Left ventricle myocardium superior (tissue), 1 donor: ENCODE measurements around the gene LSM3. TPM values are rescaled to one million over a fixed set of nuclear protein-coding genes. Genes with fewer than 3 reads are reported as not detected.

ENCODE experiments used
- ATAC-seq: fragments of 200-7000 bp; cut with Tn5 transposase; one replicate; pipeline ENCODE4 v1.9.1; 2020; ENCODE audit warnings: mild to moderate bottlenecking, moderate library complexity
- DNase-seq: peaks from one replicate; pipeline ENCODE4 v3.0.0-alpha.2; 2020
- intact Hi-C: fragments of 100-400 bp; cut with micrococcal nuclease; formaldehyde crosslinking; loops from one replicate; pipeline ENCODE4 v1.11.0; 2022
- total RNA-seq: library from RNA; stranded (reverse); fragmentation: NEBNext Ultra II Directional; extraction: Animal tissue kit (Norgen Biotek cat#: 25700); gene quantifications from one replicate; pipeline ENCODE4 v1.2.1, GENCODE V29; 2021
- donor health status: DM: no; HTN: yes; CAD: no; lungs with severe emphysema.

Gene LSM3
- total RNA-seq, 1 donor from 2014 or later, result 15.7 TPM

DNA sequence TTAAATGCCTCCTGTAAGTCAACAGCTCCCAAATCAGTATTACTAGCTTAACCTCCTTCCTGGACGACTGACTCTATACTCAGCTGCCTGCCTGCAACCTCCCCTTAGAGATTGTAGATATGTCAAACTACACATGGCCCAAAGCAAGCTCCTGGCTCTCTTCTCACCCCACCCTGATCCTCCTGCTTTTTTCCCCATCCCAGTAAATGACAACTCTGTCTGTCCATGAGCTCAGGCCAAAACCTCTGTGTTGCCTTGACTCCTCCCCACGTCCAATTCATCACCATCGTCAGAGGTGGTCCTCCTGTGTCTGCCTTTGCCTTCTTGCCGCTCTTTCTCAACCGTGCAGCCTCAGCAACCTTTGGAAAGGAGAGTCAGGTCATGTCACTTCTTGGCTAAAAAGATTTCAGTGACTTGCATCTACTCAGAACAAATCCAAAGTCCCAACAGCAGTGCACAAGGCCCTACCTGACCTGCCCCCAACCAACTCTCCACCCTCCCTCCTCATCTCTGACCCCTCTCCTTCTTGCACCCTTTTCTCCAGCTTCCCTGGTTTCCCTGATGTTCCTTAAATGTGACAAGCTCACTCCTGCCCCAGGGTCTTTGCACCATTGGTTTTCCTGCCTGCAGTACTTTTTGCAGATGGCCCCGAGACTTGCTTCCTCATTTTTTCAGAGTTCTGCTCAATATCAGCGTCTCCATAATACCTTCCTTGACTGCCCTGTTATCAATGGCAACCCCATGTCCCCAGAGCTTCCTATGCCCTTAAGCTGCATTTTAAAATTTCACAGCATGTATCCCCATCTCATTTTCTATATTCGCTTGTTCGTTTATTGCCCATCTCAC, 52.8 kb downstream of the LSM3 start:
- intact Hi-C loops, result no loop called here
- no peak for ATAC-seq
- DNase-seq, result no peak

DNA sequence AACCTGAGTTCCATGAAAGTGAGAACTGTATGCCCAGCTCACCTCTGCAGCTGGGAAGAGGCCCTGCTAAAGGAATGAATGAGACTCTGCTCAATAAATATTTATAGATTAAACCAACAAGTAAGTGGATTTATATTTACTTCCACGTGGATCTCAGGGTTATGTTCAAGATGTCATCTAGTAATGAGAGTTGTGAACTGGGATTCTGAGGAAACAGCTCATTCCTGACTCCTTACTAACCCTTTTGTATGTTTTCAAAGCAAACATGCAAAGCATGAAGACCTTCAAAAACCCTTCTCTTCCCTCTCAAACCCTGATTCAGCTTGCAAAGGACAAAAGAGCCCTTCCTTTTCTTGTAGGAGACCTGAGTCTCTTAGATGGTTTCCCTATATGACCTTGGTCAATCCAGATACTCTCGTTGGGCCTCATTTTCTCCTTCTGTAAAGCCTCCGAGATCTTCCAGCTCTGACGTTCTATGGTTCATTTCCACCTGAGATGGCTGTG, 53.4 kb downstream of the LSM3 start:
- intact Hi-C loops, result no loop called here
- ATAC-seq (no peak), DNase-seq (no peak)

DNA sequence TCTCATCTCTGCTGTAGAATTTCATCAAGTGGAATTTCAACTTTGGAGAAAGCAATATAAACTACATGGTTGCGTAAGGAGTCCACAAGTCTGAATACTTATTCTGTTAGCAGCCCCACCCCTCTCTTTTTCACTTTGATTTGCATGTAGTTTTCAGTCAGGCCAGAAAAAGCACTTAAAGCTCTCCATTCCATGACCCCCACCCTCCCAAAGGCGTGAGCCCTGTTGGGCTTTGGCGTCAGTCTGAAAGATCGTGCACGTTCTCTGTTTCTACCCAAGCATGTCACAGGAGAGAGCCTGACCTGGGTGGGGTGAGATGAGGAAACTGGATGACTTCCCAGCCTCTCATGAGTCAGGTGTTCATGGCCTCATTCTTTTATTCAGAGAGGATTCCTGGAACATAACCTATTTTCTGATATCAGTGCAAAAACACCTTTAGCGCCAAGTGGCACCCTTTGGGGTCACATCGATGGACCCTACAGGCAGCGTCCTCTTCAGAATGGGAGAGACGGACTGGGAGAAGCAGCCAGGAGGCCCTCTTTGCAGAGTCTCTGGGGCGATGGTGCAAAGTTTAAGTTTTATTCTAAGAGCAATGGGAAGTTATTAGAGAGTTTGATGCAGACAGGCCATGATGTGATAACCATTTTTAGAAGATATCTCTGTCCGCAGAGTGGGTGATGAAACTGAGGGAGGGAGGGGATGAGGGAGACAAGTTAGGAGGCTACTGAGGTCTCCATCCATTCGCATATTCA, 55.8 kb downstream of the LSM3 start:
- ATAC-seq (peak; percentile 21), DNase-seq (no peak)
- intact Hi-C loops, result no loop called here

DNA sequence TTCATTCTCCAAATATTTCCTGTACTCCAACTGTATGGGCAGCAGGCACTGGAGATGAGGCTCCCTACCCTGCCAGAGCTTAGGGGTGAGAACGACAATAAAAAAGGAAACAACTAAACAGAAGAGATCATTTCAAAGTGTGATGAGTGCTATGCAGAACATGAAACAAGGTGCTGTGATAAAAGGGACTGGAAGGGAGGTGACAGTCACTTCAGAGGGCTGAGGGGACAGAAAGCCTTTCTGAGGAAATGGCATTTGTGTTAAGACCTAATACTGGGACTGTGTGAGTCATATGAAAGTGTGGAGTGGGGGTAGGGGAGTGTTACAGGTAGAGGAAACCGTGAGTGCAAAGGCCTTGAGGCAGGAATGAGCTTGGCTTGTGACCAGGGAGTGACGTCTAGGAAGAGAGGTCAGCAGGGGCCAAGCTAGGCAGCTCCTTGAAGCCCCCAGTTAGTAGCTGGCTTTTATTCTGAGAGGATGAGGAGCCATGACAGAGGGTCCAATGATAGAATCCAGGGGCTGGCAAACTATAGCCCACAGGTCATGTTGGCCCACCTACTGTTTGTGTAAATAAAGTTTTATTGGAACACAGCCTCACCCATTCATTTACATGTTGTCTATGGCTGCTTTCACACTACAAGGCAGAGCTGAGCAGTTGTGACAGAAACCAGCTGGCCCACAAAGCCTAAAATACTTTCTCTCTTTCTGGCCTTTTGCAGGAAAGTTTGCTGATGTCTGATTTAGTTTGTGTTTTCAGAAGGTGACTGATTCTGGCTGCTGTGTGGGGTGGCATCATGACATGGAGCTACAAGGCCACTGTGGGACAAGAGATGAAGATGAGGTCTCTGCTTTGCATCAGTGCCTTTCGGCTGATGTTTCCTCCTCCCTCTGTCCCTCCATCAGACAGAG, 56.6 kb downstream of the LSM3 start:
- intact Hi-C loops, result no loop called here
- ATAC-seq, result no peak
- no peak for DNase-seq

DNA sequence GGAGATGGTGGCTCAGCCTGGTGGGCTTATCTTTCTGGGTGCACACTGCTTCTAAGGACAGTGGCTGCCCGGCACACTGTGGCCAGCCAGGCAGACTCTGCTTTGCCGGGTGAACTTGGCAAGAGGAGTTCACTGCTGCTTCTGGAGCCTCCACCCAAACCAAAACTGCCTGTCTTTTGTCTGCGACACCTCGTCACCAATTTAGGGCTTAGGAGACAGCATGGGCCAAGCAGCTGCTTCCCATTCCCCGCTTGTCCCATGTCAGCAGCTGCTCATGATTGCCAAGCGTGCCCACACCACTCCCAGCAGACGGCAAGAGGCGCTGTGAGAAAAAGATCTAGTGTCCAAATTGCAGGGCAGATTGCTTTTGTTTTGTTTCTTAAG, 57.3 kb downstream of the LSM3 start:
- DNase-seq (peak; percentile 83), ATAC-seq (peak; percentile 74)
- intact Hi-C loops, result no loop called here

DNA sequence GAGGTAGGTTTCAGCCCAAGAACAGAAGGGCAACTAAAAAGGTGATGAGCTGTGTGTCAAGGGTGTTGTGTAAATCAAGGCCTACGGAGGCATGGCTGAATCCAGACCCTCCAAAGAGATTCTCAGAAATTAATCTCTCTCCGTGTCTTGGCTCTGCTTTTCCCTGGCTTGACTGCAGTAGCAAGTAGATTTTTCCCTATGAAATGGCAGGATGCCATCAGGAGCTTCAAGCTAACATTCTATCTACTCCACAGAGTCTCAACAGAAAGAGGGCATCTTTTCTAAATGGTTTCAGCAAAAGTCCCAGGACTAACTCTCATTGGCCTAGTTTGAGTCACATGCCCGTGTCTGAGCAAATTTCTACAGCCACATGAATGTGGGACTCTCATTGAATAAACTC, 58.3 kb downstream of the LSM3 start:
- ATAC-seq (no peak), DNase-seq (no peak)
- intact Hi-C loops, result no loop called here

DNA sequence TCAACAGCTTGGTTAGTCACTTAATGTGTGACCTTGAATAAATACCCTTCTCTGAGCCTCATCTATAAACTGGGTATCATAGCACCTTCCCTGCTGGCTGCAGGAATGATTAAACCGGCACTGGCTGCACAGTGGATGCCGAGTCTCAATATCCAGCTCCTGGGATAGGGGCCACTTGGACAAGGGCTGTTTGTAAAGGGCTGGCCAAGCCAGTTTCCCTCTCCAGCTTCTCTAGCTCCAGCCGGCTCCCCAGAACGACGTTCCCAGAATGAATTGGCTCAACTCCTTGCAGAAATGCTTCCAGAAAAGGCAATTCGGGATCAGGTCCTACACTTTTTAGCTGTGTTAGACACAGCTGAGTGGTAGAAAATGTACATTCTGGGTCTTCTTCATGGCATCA, 58.8 kb downstream of the LSM3 start:
- intact Hi-C loops, result no loop called here
- DNase-seq (peak; percentile 54), ATAC-seq (peak; percentile 11)

DNA sequence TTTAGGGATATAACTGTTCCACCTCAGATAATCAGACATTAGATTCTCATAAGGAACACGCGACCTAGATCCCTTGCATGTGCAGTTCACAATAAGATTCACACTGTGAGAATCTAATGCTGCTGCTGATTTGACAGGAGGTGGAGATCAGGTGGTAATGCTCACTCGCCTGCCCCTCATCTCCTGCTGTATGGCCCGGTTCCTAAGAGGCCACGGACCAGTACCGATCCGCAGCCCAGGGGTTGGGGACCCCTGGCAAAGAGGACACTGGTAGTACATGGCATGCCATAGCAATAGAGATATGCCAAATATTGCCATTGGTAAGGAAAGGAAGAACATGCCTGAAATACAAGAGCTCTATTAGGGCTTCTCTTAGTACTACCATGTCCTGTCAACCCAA, 59.7 kb downstream of the LSM3 start:
- ATAC-seq (no peak), DNase-seq (no peak)
- intact Hi-C loops, result no loop called here

DNA sequence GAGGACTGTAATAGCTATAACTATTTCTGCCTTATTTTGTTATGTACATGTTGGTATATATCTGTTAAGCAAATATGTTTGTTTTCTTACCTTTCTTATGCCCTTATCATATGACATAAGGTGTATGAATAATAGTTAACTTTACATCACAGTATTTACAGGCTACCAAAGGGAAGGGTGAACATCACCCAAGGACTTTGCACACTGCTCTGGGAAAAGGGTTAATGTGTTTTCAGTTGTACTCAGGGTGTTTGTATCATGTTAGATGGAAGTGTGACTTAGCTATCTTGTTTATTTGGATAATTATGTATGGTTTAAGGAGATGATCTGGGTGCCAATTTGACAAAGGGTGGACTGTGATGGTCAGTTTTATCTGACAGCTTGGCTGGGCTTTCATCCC, 60.3 kb downstream of the LSM3 start:
- ATAC-seq (no peak), DNase-seq (no peak)
- intact Hi-C loops, result no loop called here

DNA sequence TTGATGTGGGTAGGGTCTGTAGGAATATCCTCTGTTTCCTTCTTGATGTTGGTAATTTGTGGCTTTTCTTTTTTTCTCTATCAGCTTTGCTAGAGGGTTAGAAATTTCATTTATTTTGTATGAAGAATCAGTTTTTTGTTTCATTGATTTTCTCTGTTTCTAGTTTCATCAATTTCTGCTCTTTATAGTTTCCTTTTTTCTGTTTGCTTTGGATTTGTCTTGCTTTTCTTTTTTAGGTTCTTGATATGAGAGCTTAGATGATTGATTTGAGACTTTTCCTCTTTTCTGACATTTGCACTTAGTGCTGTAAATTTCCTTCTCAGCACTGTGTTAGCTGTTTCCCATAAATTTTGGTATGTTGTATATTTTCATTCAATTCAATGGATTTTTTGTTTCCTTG, 61.3 kb downstream of the LSM3 start:
- no peak for DNase-seq
- ATAC-seq, result no peak
- intact Hi-C loops, result no loop called here

DNA sequence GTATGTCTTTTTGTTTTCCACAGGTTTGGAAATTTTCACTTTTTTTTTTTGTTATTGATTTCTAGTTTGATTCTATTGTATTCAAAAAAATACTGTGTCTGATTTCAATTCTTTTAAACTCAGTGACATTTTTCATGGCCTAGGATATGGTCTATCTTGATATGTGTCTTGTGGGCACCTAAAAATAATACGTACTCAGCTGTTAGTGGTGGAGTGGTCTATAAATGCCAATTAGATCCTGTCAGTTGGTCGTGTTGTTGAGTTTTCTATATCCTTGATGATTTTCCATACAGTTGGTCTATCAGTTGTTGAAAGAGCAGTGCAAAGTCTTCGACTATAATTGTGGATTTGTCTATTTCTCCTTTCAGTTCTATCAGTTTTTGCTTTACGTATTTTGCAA, 61.7 kb downstream of the LSM3 start:
- DNase-seq (no peak), ATAC-seq (no peak)
- intact Hi-C loops, result no loop called here

DNA sequence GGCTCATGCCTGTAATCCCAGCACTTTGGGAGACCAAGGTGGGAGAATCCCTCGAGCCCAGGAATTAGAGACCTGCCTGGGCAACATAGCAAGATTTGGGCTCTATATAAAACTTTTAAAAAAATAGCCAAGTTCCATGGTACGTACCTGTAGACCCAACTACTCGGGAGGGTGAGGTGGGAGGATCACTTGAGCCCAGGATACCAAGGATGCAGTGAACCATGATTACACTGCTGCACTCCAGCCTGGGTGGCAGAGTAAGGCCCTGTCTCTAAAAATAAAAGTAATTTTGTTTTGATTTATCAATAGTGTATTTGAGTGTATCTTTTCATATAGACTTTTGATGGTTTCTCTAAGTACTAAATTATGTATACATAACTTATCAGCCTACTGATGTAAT, 63.1 kb downstream of the LSM3 start:
- ATAC-seq (no peak), DNase-seq (no peak)
- intact Hi-C loops, result no loop called here

DNA sequence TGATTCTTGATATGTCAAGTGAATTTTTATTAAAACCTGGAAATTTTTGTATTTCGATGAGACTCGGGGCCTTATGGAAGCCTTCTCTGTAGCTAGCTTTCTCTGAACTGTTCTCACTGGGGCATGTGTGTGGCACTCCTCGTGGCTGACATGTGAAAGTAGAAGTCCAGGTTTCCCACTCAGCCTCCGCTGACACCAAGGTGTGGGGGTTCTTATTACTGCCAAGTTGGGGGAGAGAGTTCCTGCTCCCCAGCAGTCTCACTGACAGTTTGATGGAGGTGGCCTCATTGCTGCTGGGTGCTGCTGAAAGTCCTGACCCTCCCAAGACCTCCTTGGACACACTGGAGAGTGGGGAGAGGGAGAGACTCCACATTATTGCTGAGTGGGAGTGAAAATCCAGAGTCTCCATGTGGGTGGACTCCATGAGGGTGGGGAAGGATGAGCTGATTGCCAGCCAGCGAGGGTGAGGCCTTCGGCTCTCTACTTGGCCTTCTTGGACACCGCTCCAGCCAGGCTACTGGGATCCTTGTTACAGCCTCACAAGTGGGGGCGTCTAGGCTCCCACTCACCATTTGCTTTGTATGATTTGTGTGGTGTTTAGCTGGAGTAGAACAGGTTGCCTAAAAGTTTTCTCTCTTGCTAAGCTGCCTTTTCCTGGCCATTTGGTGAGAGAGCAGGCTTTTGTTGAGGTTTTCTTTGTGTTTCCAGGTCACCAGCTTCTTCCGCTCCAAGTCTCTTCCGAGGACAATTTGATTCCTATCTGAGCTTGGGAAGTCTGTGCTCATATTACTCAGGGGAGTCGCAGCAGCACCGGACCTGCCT, 64.1 kb downstream of the LSM3 start:
- ATAC-seq, result no peak
- DNase-seq, result no peak
- intact Hi-C loops, result no loop called here

DNA sequence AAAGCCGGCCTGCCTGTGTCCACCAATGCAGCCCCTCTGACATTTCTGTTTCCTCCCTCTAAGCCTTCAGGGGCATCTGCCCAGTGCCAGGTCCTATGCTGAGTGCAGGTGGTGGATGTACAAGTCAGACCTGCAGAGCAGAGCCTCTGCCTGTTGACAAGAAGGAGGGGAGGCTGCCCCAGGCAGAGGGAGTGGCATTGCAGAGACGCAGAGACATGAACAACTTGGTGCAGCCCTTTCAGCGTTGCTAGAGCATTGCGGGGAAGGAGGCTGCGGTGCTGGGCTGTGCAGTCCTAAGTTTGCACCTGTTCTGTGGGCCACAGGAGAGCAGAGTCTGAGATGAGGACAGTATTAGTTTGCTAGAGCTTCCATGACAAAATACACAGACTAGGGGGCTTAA, 65.2 kb downstream of the LSM3 start:
- ATAC-seq, result no peak
- no peak for DNase-seq

DNA sequence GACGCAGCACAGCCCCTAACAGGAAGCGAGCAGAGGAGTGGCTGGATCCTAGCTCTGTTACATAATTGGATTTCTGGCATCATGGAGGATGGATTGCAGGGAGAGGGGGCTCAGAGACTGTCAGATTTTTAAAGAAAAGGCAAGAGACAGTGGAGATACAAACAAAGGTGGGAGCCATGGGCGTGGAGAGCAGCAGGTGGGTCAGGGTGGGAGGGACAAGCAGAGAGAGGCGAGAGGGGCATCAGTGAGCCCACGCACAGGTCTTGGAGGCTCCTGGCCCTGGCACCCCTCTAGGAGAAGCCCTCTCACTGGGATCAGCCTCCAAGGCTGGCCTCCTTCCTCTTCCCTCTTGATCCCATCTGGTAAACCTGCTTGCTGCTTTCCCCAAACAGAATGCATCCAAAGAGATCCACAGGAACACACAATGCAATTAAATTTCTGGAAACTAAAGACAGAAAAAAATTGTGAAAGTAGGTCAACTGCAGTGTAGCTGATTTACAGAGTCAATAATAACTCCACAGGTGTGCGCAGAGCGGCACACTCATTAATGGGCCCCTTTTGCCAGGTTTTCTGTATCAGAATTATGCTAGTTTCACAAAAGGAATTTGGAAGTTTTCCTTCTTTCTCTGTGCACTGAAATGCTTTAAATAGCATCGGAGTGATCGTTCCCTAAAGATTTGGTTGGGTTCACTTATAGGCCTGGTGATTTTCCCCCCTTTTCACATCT, 66.1 kb downstream of the LSM3 start:
- intact Hi-C loops, result no loop called here
- DNase-seq (no peak), ATAC-seq (no peak)

More for the DNA sequence above, 65.2 kb downstream of the LSM3 start:
- intact Hi-C loops, result no loop called here

DNA sequence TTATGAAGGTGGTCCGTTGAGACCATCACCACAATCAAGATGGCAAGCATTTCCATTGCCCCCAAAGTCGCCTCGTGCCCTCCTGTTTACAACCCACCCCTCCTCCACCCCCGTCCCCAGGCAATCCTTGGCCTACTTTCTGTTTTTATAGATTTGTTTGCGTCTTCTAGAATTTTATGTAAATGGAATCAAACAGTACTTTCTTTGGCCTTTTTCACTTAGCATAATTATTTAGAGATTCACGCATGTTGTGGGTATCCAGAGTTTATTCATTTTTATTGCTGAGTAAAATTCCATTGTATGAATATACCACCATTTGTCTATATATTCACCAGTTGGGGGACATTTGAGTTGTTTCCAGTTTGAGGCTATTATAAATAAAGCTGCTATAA, 66.6 kb downstream of the LSM3 start:
- no peak for ATAC-seq
- no peak for DNase-seq
- intact Hi-C loops, result no loop called here

DNA sequence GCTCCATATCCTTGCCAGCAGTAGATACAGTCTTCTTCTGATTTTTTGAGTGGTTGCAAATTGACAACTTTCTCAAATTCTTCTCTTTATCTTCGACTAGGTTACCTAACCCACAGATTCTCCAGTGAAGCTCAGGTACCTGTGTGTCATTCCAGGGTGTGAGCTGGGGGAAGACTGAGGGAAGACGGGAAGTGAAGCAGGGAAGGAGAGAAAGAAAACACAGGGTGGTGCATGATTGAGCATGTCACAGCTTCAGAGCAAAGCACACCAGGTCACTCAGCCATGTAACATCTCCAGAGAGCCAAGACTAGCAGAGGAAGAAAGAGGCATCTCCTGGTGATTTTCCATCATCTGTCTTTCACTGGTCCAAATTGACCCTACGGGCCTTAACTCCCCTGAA, 67.2 kb downstream of the LSM3 start:
- intact Hi-C loops, result no loop called here
- ATAC-seq, result no peak

DNA sequence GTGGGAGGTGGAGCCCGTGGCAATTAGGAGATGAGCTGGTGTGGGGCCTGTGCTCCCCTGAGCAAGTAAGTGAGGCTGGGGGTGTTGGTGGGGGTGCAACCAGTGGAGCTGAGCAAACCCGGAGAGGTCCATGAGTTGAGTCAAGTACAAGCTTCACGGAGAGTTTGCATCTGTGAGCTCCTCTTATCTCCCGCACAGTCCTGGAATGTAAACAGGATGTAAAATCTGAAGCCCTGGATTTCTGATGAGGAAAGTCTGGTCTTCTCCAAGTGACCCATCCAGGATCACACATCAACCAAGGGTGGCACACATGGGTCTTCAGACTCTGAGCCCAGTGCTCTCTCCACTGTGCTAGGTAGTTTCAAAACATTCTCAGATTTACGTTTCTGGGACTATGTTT, 67.8 kb downstream of the LSM3 start:
- no peak for DNase-seq
- ATAC-seq, result no peak
- intact Hi-C loops, result no loop called here

More for the DNA sequence above, 67.2 kb downstream of the LSM3 start:
- no peak for DNase-seq
